GM12892 (cell line): ENCODE measurements around the gene RHEX.

Source experiments
- DNase-seq: peaks from one replicate; pipeline ENCODE4 v3.0.0; 2011; ENCODE audit not compliant: insufficient read length
- FAIRE-seq: peaks from 2 replicates; lab custom pipeline; 2011; peaks lifted over from hg19 to GRCh38; lab: Jason Lieb, UNC
- POLR2A ChIP-seq: IDR thresholded peaks from 2 replicates; pipeline ENCODE4 v1.6.1; 2011; ENCODE audit warnings: low read depth, low read length, control low read depth
- POLR2AphosphoS5 ChIP-seq: IDR thresholded peaks from 2 replicates; pipeline ENCODE4 v1.6.1; 2011; ENCODE audit warnings: low read depth, low read length, control low read depth
- TAF1 ChIP-seq: IDR thresholded peaks from 2 replicates; pipeline ENCODE4 v1.6.1; 2011; ENCODE audit warnings: low read depth, mild to moderate bottlenecking, control low read depth, low read length, borderline replicate concordance

The RHEX gene

GRCh38 chr1:206114692-206115640 lies 62.0 kb downstream of the RHEX start:
- DNase-seq (no peak), FAIRE-seq (no peak)
- no peak for TF ChIP-seq POLR2AphosphoS5
- TF ChIP-seq POLR2A, result no peak
- no peak for TF ChIP-seq TAF1

GRCh38 chr1:206115791-206116190 lies 62.8 kb downstream of the RHEX start:
- DNase-seq, result no peak
- FAIRE-seq, result no peak
- no peak for TF ChIP-seq POLR2A
- no peak for TF ChIP-seq TAF1
- no peak for TF ChIP-seq POLR2AphosphoS5

GRCh38 chr1:206116191-206116872 lies 63.4 kb downstream of the RHEX start:
- DNase-seq (no peak), FAIRE-seq (no peak)
- no peak for TF ChIP-seq POLR2A
- no peak for TF ChIP-seq TAF1
- TF ChIP-seq POLR2AphosphoS5, result no peak

GRCh38 chr1:206116873-206117150 lies 63.8 kb downstream of the RHEX start:
- FAIRE-seq (no peak), DNase-seq (no peak)
- TF ChIP-seq POLR2A (no peak), POLR2AphosphoS5 (no peak), TAF1 (no peak)

- peak; percentile 26 for DNase-seq
- no peak for TF ChIP-seq POLR2A
- no peak for TF ChIP-seq TAF1
- no peak for TF ChIP-seq POLR2AphosphoS5
These were observed 64.4 kb downstream of the RHEX start, which contains the start of gene AVPR1B for GRCh38 chr1:206117151-206117948. Gene AVPR1B, minus strand, starts transcription at chr1:206117388. Its CDS starts 498 bp downstream, at chr1:206116890.

GRCh38 chr1:206120406-206120805 lies 67.4 kb downstream of the RHEX start:
- no peak for TF ChIP-seq TAF1
- TF ChIP-seq POLR2A, result no peak
- no peak for TF ChIP-seq POLR2AphosphoS5
- FAIRE-seq (no peak), DNase-seq (no peak)

More at GRCh38 chr1:206117151-206117948, 64.4 kb downstream of the RHEX start, which contains the start of gene AVPR1B:
- no peak for FAIRE-seq

- TF ChIP-seq POLR2A (no peak), TAF1 (no peak)
- DNase-seq (no peak), FAIRE-seq (no peak)
These were observed 68.3 kb downstream of the RHEX start for GRCh38 chr1:206121269-206121668.

GRCh38 chr1:206122686-206123085 lies 69.7 kb downstream of the RHEX start:
- TF ChIP-seq POLR2AphosphoS5, result no peak
- TF ChIP-seq POLR2A, result no peak
- no peak for TF ChIP-seq TAF1
- DNase-seq, result no peak
- no peak for FAIRE-seq

- DNase-seq, result no peak
- FAIRE-seq, result no peak
- no peak for TF ChIP-seq POLR2A
- no peak for TF ChIP-seq TAF1
- no peak for TF ChIP-seq POLR2AphosphoS5
These were observed 72.4 kb downstream of the RHEX start for GRCh38 chr1:206125346-206125745.

GRCh38 chr1:206127336-206127735 lies 74.4 kb downstream of the RHEX start:
- TF ChIP-seq POLR2A (no peak), TAF1 (no peak), POLR2AphosphoS5 (no peak)
- FAIRE-seq (no peak), DNase-seq (no peak)

GRCh38 chr1:206128196-206128595 lies 75.2 kb downstream of the RHEX start:
- TF ChIP-seq TAF1 (no peak), POLR2AphosphoS5 (no peak)
- DNase-seq, result no peak
- no peak for FAIRE-seq
